AG04449 (cell line): ENCODE measurements around the gene KIF26B.

Experiments
- CTCF ChIA-PET: fragments of 350-600 bp; formaldehyde crosslinking; extraction: SDS; loops from one replicate; lab custom pipeline; 2021; ENCODE audit warnings: antibody characterized with exemption; lab: Yijun Ruan, JAX
- POLR2A ChIA-PET: fragments of 400-600, 350-600 bp; formaldehyde crosslinking; extraction: SDS; loops from one replicate; lab custom pipeline; 2020; ENCODE audit warnings: antibody characterized with exemption, inconsistent platforms; lab: Yijun Ruan, JAX
- DNase-seq: peaks from one replicate; pipeline ENCODE4 v3.0.0-alpha.2; 2010; ENCODE audit warnings: low read depth, low spot score
- H3K4me3 ChIP-seq: 2 replicates; pipeline ENCODE4 v1.5.1; 2011; ENCODE audit warnings: low read depth, mild to moderate bottlenecking, control low read depth, low read length
- CTCF ChIP-seq: IDR thresholded peaks from one replicate; pipeline ENCODE4 v1.5.1; 2011; ENCODE audit warnings: mild to moderate bottlenecking, moderate library complexity, low read length, control low read depth, inconsistent platforms; ENCODE audit not compliant: insufficient read depth; ENCODE audit errors: missing control alignments

Gene KIF26B

GRCh38 chr1:245247801-245248200 is 93.0 kb downstream of the KIF26B start:
- DNase-seq, result no peak
- ChIA-PET CTCF (no interaction called here), POLR2A (no interaction called here)
- TF ChIP-seq CTCF, result no peak
- H3K4me3 ChIP-seq, result no peak overlapping the region

GRCh38 chr1:245248231-245248731 is 93.5 kb downstream of the KIF26B start:
- no peak overlapping the region for H3K4me3 ChIP-seq
- POLR2A ChIA-PET, result no interaction called here
- CTCF ChIA-PET, result no interaction called here
- DNase-seq, result no peak
- TF ChIP-seq CTCF, result no peak

- ChIA-PET POLR2A (no interaction called here), CTCF (interaction anchor here (1.7 kb wide), 1 partner anchor 10 kb away, joined by 4 read pairs; no protein-coding TSS in a partner anchor)
- no peak for TF ChIP-seq CTCF
- no peak overlapping the region for H3K4me3 ChIP-seq
- DNase-seq, result no peak
These were observed 101.0 kb downstream of the KIF26B start for GRCh38 chr1:245255783-245256182.

GRCh38 chr1:245256528-245256927 is 101.7 kb downstream of the KIF26B start:
- no peak for DNase-seq
- H3K4me3 ChIP-seq, result no peak overlapping the region
- no peak for TF ChIP-seq CTCF
- POLR2A ChIA-PET, result no interaction called here
- CTCF ChIA-PET, result interaction anchor here (1.4 to 1.7 kb wide), 2 partner anchors 11 to 30 kb away, joined by 3 to 4 read pairs; no protein-coding TSS in a partner anchor

GRCh38 chr1:245258271-245258920 is 103.6 kb downstream of the KIF26B start:
- H3K4me3 ChIP-seq, result no peak overlapping the region
- DNase-seq, result no peak
- CTCF ChIA-PET, result interaction anchor here (1.3 kb wide), 1 partner anchor 9 kb away, joined by 3 read pairs; no protein-coding TSS in a partner anchor
- POLR2A ChIA-PET, result interaction anchor here (0.7 kb wide), 1 partner anchor 184 kb away, joined by 3 read pairs; no protein-coding TSS in a partner anchor
- no peak for TF ChIP-seq CTCF

GRCh38 chr1:245260110-245260882 is 105.5 kb downstream of the KIF26B start:
- TF ChIP-seq CTCF, result no peak
- H3K4me3 ChIP-seq, result no peak overlapping the region
- POLR2A ChIA-PET, result no interaction called here
- no peak for DNase-seq
- CTCF ChIA-PET, result no interaction called here
